Mammary epithelial cell (primary cell): Measurements from ENCODE around the gene RPL3.

ENCODE experiments used
- CTCF ChIP-seq, 2 donors: IDR thresholded peaks in 1 of 2; conservative IDR thresholded peaks in 1 of 2; 2 replicates each; pipeline ENCODE4 v1.5.1; 2011 to 2012; ENCODE audit warnings: inconsistent platforms in 2 of 2, low read length in 2 of 2, mild to moderate bottlenecking in 2 of 2, control low read depth in 1 of 2, low read depth in 1 of 2; ENCODE audit not compliant: insufficient read depth in 1 of 2; ENCODE audit errors: extremely low read depth in 1 of 2
- EZH2 ChIP-seq: IDR thresholded peaks from 2 replicates; pipeline ENCODE4 v1.6.1; 2012; ENCODE audit warnings: low read length, inconsistent platforms, borderline replicate concordance

GRCh38 chr22:39284142-39284980 lies 35.1 kb downstream of the RPL3 start:
- no peak for TF ChIP-seq CTCF (conservative IDR thresholded peaks at IDR 0.05 in 1 of 2, IDR thresholded peaks at IDR 0.05 in 1 of 2; ENCODE audit: extremely low read depth in 1 of 2, insufficient read depth in 1 of 2, low read depth in 1 of 2, low read length in 2 of 2)
- TF ChIP-seq EZH2 = no peak
